Activated gamma-delta T cell treated with Interleukin-2 at 50 U/mL for 16 hours (primary cell): ENCODE measurements around the gene TRIM15.

ENCODE experiments used
- DNase-seq: peaks from one replicate; pipeline ENCODE4 v3.0.0-alpha.2; 2020

TRIM15 gene

GRCh38 chr6:30147096-30147495, 16.2 kb upstream of the TRIM15 start:
- no peak for DNase-seq

GRCh38 chr6:30149234-30149633, 14.1 kb upstream of the TRIM15 start:
- no peak for DNase-seq

GRCh38 chr6:30149858-30150550, 13.3 kb upstream of the TRIM15 start:
- DNase-seq = no peak

DNA sequence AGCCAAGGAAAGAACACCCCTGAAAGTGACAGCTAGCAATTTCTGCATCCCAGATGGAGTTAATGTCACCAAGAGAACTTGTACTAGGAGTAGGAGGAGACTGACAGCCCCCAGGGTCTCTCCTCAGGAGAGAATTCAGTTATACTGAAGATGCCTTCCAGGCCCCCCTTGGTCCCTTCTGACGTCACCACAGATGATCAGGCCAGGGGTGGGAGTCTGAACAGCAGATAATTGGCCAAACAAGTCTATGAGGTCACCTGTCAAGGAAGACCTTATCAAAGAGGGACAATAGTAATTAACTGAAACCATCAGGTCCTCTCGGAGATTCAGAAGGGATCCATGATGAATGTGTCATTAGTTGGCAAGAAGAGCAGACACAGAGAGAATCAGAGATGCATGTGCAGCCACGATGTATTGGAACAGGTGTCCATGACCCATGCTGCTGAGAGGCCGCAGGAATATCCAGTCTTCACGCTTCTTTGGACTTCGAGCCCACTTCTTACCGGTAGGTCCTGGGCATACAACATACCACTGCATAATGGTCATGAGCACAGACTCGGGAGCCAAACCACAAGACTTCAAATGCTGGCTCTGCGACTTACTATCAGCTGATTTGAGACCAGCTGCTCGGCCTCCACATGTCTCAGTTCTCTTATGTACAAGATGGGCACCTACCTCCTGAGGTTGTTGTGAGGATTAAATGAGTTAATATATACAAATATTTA, 12.5 kb upstream of the TRIM15 start:
- no peak for DNase-seq

DNA sequence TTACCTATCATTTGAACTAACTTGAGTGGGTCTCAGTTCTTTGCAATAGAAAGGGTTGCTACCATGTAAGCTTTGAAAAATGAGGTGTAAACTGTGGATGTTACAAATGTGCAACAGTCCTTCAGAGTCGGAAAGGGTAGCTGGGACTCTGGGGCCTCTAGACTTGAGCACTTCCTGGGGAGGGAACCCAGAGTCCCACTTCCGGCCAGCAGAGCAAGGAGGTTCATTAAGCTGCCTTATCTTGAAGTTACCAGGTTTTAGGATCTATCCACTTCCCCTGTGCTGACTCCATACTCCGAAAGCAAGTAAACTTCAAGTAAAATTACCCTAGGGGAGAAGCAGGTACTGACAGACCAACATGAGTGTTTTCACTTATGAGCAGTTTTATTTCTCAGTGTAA, 11.8 kb upstream of the TRIM15 start:
- no peak for DNase-seq

- no peak for DNase-seq
Observed at GRCh38 chr6:30152016-30152673, 11.2 kb upstream of the TRIM15 start.

DNA sequence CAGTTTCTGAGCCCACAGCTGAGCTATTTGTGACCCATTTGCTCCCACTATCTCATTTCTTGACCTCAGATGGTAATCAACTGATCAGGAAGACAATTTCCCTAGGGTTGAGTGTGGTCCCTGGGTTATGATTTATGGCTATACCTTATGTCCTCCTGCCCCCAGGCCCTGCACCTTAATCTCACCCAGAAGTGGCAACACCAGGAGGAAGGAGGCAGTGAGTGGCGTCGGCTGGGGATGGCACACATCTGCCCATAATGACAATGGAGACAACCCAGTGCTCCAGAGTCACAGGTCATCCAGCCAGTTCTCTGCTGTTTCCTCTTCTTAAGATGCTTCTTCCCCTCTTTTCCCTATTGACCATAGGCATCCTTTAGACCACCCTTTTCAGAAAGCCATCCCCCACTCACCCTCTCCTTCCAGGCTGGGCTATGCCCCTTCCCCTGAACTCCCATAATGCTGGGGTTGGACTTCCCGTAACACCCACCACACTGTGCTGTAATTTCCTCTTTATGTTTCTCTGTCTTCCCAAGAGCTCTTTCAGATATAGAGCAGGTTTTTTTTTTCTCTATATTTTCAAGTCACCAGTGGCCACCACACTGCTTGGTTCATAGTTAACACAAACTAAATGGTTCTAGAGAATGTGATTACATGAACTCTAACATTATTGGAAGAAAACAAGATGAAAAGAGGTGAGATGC, 10.3 kb upstream of the TRIM15 start:
- no peak for DNase-seq

DNA sequence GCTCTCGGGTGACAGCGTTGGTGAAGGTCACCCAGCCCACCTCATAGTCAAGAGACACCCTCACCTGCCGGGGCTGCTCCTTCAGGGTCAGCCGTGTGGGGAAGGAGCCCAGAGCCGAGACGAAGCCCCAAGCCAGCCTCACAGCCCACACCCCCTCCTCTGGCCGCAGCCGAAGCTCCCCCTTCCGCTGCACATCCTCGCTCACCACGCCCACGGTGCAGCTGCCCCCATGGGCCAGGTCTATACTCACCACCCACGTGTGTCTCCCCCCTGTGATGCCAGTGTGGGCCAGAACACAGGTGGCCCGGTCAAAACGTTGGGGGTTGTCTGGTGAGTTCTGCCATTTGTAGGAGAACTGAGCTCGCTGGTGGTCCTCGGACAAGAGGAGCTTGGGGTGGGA, 9.3 kb upstream of the TRIM15 start:
- no peak for DNase-seq

DNA sequence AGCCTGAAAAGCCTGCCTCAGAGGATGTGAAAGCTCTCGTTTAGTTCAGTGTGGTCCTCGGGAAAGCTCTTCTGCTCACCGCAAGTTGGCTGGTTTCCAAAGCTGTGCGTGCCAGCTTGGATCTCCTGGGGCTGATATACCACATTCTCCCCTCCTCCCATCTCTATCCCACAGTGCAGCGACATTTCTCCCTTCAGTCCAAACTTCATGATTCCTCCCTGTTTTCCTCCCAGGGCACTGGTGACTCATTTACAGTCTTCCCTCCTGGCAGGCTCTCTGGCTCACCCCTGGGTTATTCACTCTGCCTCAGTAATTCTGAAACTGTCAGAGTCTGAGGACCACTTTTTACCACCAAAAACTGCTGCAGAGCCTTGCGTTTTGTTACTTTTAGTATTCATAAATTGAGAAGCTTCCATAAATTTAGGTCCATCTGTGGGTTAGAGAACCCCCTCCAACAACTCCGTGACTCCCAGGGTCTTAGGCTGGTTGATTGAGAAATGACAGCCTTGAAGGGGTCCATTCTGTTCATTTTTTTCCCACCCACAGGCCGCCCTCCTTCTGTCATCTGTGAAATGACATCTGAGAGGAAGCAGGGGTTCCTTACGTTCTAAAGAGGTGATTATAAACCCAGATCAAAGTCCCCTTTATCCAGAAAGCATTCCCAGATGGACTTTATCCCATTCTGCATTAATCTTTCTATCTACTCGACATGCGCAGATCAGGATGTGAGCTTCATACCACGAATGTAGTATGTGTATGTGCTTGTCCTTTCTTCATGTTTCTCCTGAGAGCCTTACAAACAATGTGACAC, 8.4 kb upstream of the TRIM15 start:
- DNase-seq = no peak

DNA sequence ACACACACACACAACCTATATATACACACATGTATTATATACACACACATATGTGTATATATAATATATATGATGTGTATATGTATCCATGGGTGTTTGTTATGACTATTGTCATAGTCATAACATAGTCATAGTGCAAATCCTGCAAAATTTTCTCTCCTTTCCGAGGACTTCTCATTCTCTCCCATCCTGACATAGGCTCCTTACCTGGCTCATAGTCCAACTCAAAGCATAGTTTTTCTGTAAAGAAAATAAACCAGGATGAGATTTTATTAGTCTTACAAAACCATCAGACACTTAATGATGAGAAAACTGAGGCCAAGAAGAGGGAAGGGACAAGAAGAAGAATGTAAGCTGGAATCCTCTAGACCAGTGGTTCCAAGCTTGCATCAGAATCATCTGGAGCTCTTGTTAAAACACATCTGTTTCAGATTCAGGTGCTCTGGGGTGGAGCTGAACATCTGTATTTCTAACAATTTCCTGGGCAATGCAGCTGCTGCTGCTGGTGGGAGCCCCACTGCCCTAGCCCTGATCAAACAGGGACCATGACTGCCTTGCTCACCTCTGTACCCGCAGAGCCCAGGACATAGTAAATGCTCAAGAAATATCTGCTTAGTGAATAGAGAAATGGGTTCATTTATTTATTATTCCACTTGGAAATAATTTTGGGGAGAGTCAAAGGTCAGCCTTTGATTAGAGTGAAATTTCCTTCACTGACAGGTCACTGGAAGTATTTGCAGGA, 7.7 kb upstream of the TRIM15 start:
- no peak for DNase-seq

- no peak for DNase-seq
Observed at GRCh38 chr6:30156262-30156599, 7.1 kb upstream of the TRIM15 start.

- no peak for DNase-seq
Observed at GRCh38 chr6:30156774-30157173, 6.6 kb upstream of the TRIM15 start.

- no peak for DNase-seq
Observed at GRCh38 chr6:30157581-30157980, 5.8 kb upstream of the TRIM15 start.

GRCh38 chr6:30157999-30158398, 5.3 kb upstream of the TRIM15 start:
- no peak for DNase-seq

- no peak for DNase-seq
Observed at GRCh38 chr6:30158475-30159040, 4.8 kb upstream of the TRIM15 start.

GRCh38 chr6:30160008-30160784, 3.1 kb upstream of the TRIM15 start:
- no peak for DNase-seq

DNA sequence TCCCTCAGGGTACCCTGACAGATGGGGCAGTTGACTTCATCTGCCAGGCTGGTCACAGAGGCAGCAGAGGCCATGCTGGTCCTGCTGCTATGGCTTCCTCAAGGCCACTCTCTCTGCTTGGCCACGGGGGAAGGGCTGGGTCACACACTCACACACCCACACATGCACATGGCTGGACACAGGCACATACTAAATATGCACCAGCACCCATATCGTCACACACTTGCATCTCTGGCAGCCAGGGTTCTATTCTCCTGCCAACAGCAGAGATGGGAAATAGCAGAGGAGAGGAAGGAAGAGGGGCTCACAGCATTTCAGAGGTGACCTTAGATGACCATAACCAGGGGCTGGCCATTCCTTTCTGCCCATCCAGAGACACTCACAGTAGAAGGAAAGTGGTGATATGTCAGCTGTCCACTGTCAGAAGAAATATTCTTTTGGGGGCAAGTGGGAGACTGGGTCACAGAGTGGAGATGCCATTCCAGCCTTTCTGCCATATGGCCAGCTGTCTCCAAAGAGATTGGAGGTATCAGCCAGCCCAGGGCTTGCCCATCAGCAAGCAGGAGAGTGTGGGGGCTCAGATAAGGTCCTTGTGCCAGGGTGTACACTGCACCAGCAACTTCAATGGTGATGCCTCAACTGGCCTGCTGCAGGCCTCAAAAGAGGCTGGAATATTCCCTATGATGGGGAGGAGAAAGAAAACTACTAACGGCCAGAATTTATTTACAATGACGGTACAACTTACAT, 2.4 kb upstream of the TRIM15 start, which contains the start of gene TRIM10:
Gene TRIM10, minus strand, starts transcription at position 427 of the 747 bp plus-strand sequence. Its CDS starts 353 bp downstream, at position 74.
- no peak for DNase-seq

GRCh38 chr6:30162265-30163089, 869 bp upstream of the TRIM15 start:
- DNase-seq = no peak
